Transverse colon (tissue), 3 donors: ENCODE data around the gene HIGD2B.

ENCODE experiments used
- CTCF ChIP-seq, 5 experiments: fragments of 200-600 bp in 3 of 5; fragments of 450-650 bp in 2 of 5; sonication (generic) in 3 of 5; IDR thresholded peaks; 1 replicate in 2 of 5; 2 replicates in 3 of 5; pipeline ENCODE4 v1.5.1; 2016 to 2017; ENCODE audit warnings: antibody characterized with exemption in 5 of 5, inconsistent platforms in 3 of 5, mild to moderate bottlenecking in 2 of 5, moderate library complexity in 1 of 5
- EP300 ChIP-seq: sonication (generic); formaldehyde crosslinking; IDR thresholded peaks from one replicate; pipeline ENCODE4 v1.6.1; 2017; ENCODE audit warnings: antibody characterized with exemption, low read depth
- POLR2A ChIP-seq: fragments of 450-650 bp; IDR thresholded peaks from one replicate; pipeline ENCODE4 v1.6.1; 2016; ENCODE audit warnings: antibody characterized with exemption, mild to moderate bottlenecking, moderate library complexity

- TF ChIP-seq POLR2A (no peak), CTCF (IDR thresholded peaks at IDR 0.05) (no peak), EP300 (no peak)
Observed at GRCh38 chr15:72682772-72683171, 3.2 kb downstream of the HIGD2B start.
